Caco-2 (cell line): Measurements from ENCODE around the gene PNKD. TPM values are rescaled to one million over a fixed set of nuclear protein-coding genes. Genes with fewer than 3 reads are reported as not detected.

Experiments used
- BruUV-seq: library from RNA; stranded (reverse); fragments of 400-500 nt; replicated peaks from 2 replicates; lab custom pipeline; 2021; lab: Mats Ljungman, UMichigan
- CTCF ChIA-PET: fragments of 300-600 bp; sonication (Branson Sonifier 250); formaldehyde crosslinking; loops from one replicate; lab custom pipeline; 2022; ENCODE audit warnings: antibody characterized with exemption; lab: Charles Lee
- POLR2A ChIA-PET: fragments of 300-600 bp; sonication (Branson Sonifier 250); formaldehyde crosslinking; loops from one replicate; lab custom pipeline; 2022; ENCODE audit warnings: antibody characterized with exemption; lab: Charles Lee
- DNase-seq, 2 experiments: peaks; one replicate each; pipeline versions ENCODE4 v3.0.0 to v3.0.0-alpha.2; 2020 to 2022
- H3K27me3 ChIP-seq: replicated peaks from 2 replicates; pipeline ENCODE4 v1.6.0; 2011; ENCODE audit warnings: low read length; ENCODE audit not compliant: control insufficient read depth, insufficient read depth
- H3K36me3 ChIP-seq: 2 replicates; pipeline ENCODE4 v1.5.1; 2011; ENCODE audit warnings: low read length; ENCODE audit not compliant: control insufficient read depth, insufficient read depth
- H3K4me1 ChIP-seq: fragments of 250-450 bp; sonication (Bioruptor Pico); 2 replicates; pipeline ENCODE4 v1.5.1; 2020; ENCODE audit warnings: mild to moderate bottlenecking
- H3K4me3 ChIP-seq: 2 replicates; pipeline ENCODE4 v1.5.1; 2011; ENCODE audit warnings: low read depth, mild to moderate bottlenecking, control low read depth, low read length
- H3K9me3 ChIP-seq: fragments of 250-450 bp; sonication (Bioruptor Pico); 2 replicates; pipeline ENCODE4 v1.5.1; 2020; ENCODE audit warnings: mild to moderate bottlenecking, moderate library complexity
- H3K27ac Mint-ChIP-seq: one replicate; pipeline ENCODE4 v1.8.0; 2022; ENCODE audit warnings: mixed read lengths; ENCODE audit not compliant: unreplicated experiment
- H3K27me3 Mint-ChIP-seq: one replicate; pipeline ENCODE4 v1.8.0; 2022; ENCODE audit warnings: mixed read lengths; ENCODE audit not compliant: insufficient read depth, unreplicated experiment
- H3K36me3 Mint-ChIP-seq: one replicate; pipeline ENCODE4 v1.8.0; 2022; ENCODE audit warnings: mild to moderate bottlenecking, mixed read lengths; ENCODE audit not compliant: insufficient read depth, unreplicated experiment
- H3K4me1 Mint-ChIP-seq: one replicate; pipeline ENCODE4 v1.8.0; 2022; ENCODE audit warnings: low read depth, mixed read lengths; ENCODE audit not compliant: unreplicated experiment
- H3K4me3 Mint-ChIP-seq: one replicate; pipeline ENCODE4 v1.8.0; 2022; ENCODE audit warnings: mild to moderate bottlenecking, moderate library complexity, mixed read lengths; ENCODE audit not compliant: unreplicated experiment
- H3K9me3 Mint-ChIP-seq: one replicate; pipeline ENCODE4 v1.8.0; 2022; ENCODE audit warnings: mixed read lengths; ENCODE audit not compliant: unreplicated experiment
- CTCF ChIP-seq, 2 experiments: fragments of 200-600 bp in 1 of 2; IDR thresholded peaks; 1 replicate in 1 of 2; 2 replicates in 1 of 2; pipeline versions ENCODE4 v1.5.1 to v1.8.0; 2011 to 2022; ENCODE audit warnings: antibody characterized with exemption in 1 of 2, control low read depth in 1 of 2, inconsistent platforms in 1 of 2, low read depth in 1 of 2, low read length in 1 of 2, mild to moderate bottlenecking in 1 of 2, moderate library complexity in 1 of 2; ENCODE audit not compliant: insufficient read depth in 1 of 2, severe bottlenecking in 1 of 2, unreplicated experiment in 1 of 2
- intact Hi-C: fragments of 100-400 bp; cut with micrococcal nuclease; formaldehyde crosslinking; loops from one replicate; pipeline ENCODE4 v1.10.0; 2022; ENCODE audit not compliant: unreplicated experiment
- total RNA-seq: library from RNA; stranded (reverse); gene quantifications from 2 replicates; pipeline ENCODE4 v1.2.3, GENCODE V29; 2022

PNKD gene
- total RNA-seq, 1 experiment from 2014 or later: 39.2 TPM

- ChIA-PET POLR2A (interaction anchor here (1.0 kb wide), 1 partner anchor 11 kb away, joined by 3 read pairs; the partner anchor contains the start of genes AAMP and PNKD), CTCF (interaction anchor here (0.7 kb wide), 1 partner anchor 28 kb away, joined by 3 read pairs; no protein-coding TSS in a partner anchor)
- Histone ChIP-seq H3K27me3 (no peaks in the 10 kb centered on the region), H3K36me3 (peaks cover 2% of the 10 kb centered on the region; the same call in 1 of the 2 replicates), H3K4me3 (no peak overlapping the region), H3K9me3 (no peaks in the 10 kb centered on the region), H3K4me1 (peaks cover 9% of the 10 kb centered on the region)
- BruUV-seq: no TSS peak
- H3K27me3 Mint-ChIP-seq: no peaks in the 10 kb centered on the region
- intact Hi-C loops: no loop called here
- H3K4me1 Mint-ChIP-seq: peaks cover 5% of the 10 kb centered on the region
- no peak for DNase-seq
- H3K27ac Mint-ChIP-seq: peak overlapping the region; percentile 50
- no peak overlapping the region for H3K4me3 Mint-ChIP-seq
- H3K9me3 Mint-ChIP-seq: no peaks in the 10 kb centered on the region
- peaks cover 58% of the 10 kb centered on the region for H3K36me3 Mint-ChIP-seq
- TF ChIP-seq CTCF (IDR thresholded peaks at IDR 0.05; ENCODE audit: insufficient read depth in 1 of 2, low read depth in 1 of 2, low read length in 1 of 2, severe bottlenecking in 1 of 2, unreplicated experiment in 1 of 2): no peak
Observed at GRCh38 chr2:218259099-218259961, 11.0 kb upstream of the PNKD start.

- ChIA-PET CTCF (interaction anchor here (0.7 kb wide), 2 partner anchors 29 to 1959 kb away, joined by 3 to 4 read pairs; no protein-coding TSS in a partner anchor), POLR2A (no interaction called here)
- no TSS peak for BruUV-seq
- Histone ChIP-seq H3K4me1 (peaks cover 17% of the 10 kb centered on the region), H3K27me3 (no peaks in the 10 kb centered on the region), H3K36me3 (peaks cover 2% of the 10 kb centered on the region; the same call in 1 of the 2 replicates), H3K9me3 (no peaks in the 10 kb centered on the region), H3K4me3 (no peak overlapping the region)
- no peak overlapping the region for H3K4me3 Mint-ChIP-seq
- H3K27ac Mint-ChIP-seq: peak overlapping the region; percentile 50
- no peak for DNase-seq
- no peaks in the 10 kb centered on the region for H3K9me3 Mint-ChIP-seq
- intact Hi-C loops: no loop called here
- TF ChIP-seq CTCF (IDR thresholded peaks at IDR 0.05; ENCODE audit: insufficient read depth in 1 of 2, low read depth in 1 of 2, low read length in 1 of 2, severe bottlenecking in 1 of 2, unreplicated experiment in 1 of 2): no peak
- peaks cover 5% of the 10 kb centered on the region for H3K4me1 Mint-ChIP-seq
- H3K36me3 Mint-ChIP-seq: peaks cover 56% of the 10 kb centered on the region
- H3K27me3 Mint-ChIP-seq: no peaks in the 10 kb centered on the region
Observed at GRCh38 chr2:218260166-218260565, 10.2 kb upstream of the PNKD start.

GRCh38 chr2:218260742-218261422, 9.4 kb upstream of the PNKD start, which contains the start of gene GPBAR1:
Gene GPBAR1 (plus strand): TSS chr2:218261015. CDS start chr2:218262725, 1,710 bp downstream.
- H3K36me3 Mint-ChIP-seq: peaks cover 52% of the 10 kb centered on the region
- intact Hi-C loops: no loop called here
- Histone ChIP-seq H3K36me3 (peaks cover 2% of the 10 kb centered on the region; the same call in 1 of the 2 replicates), H3K27me3 (no peaks in the 10 kb centered on the region), H3K9me3 (no peaks in the 10 kb centered on the region), H3K4me3 (no peak within 1 kb of the TSS), H3K4me1 (peaks cover 20% of the 10 kb centered on the region)
- ChIA-PET POLR2A (interaction anchor here (1.2 kb wide), 1 partner anchor 9 kb away, joined by 5 read pairs; the partner anchor contains the start of genes AAMP and PNKD), CTCF (interaction anchor here (0.7 kb wide), 1 partner anchor 1959 kb away, joined by 4 read pairs; no protein-coding TSS in a partner anchor)
- no peaks in the 10 kb centered on the region for H3K9me3 Mint-ChIP-seq
- peak within 1 kb of the TSS; percentile 50 for H3K27ac Mint-ChIP-seq
- peaks cover 5% of the 10 kb centered on the region for H3K4me1 Mint-ChIP-seq
- no peak for TF ChIP-seq CTCF (IDR thresholded peaks at IDR 0.05; ENCODE audit: insufficient read depth in 1 of 2, low read depth in 1 of 2, low read length in 1 of 2, severe bottlenecking in 1 of 2, unreplicated experiment in 1 of 2)
- H3K4me3 Mint-ChIP-seq: no peak within 1 kb of the TSS
- H3K27me3 Mint-ChIP-seq: no peaks in the 10 kb centered on the region
- peak in 1 of 2 experiments; percentile 44 for DNase-seq
- no TSS peak for BruUV-seq
